ENCODE data around the gene FSD1L. TPM values are rescaled to one million over a fixed set of nuclear protein-coding genes. Genes with fewer than 3 reads are reported as not detected.

Gene FSD1L
- total RNA-seq, 1 experiment from 2014 or later: 5.5 TPM

DNA sequence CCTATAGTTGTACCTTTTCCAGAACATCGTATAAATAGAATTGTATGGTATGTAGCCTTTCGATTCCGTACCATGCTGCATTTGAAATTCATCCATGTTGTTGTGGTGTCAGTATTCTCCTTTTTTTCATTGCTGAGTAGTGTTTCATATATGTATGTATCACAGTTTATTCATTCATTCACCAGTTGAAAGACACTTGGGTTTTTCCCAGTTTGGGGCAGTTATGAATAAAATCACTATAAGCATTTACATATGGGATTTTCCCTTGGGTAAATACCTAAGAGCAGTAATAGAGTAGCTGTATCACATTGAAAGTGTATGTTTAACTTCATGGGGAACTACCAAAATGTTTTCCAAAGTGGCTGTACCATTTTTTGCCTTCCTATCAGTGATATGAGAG is 94.0 kb downstream of the FSD1L start:
- Mint-ChIP-seq H3K4me3 (no peak overlapping the region), H3K4me1 (no peaks in the 10 kb centered on the region), H3K27me3 (ENCODE audit: low read depth) (no peaks in the 10 kb centered on the region), H3K9me3 (peaks cover 2 to 3% of the 10 kb centered on the region in 2 experiments; a peak in 3 of 5 replicates), H3K27ac (no peak overlapping the region), H3K36me3 (ENCODE audit: insufficient read depth in 1 of 3, low read depth in 3 of 3) (peaks cover 11 to 14% (median 12%) of the 10 kb centered on the region in 3 experiments; a peak in 6 of 7 replicates)
- Histone ChIP-seq H2AFZ (ENCODE audit: low read length) (no peak overlapping the region), H4K91ac (ENCODE audit: insufficient read length, low read depth, low read length) (no peak overlapping the region), H2BK20ac (ENCODE audit: low read depth, low read length, poor library complexity, severe bottlenecking) (no peak overlapping the region), H3K56ac (ENCODE audit: insufficient read length, low read depth, low read length) (no peak overlapping the region), H3K4ac (ENCODE audit: low read depth, low read length) (no peak overlapping the region), H2BK120ac (ENCODE audit: low read depth, low read length, poor library complexity, severe bottlenecking) (no peak overlapping the region), H3K14ac (ENCODE audit: insufficient read depth, low read length) (no peak overlapping the region), H3K23me2 (ENCODE audit: insufficient read length, low read depth, low read length, poor library complexity, severe bottlenecking) (no peaks in the 10 kb centered on the region), H4K20me1 (ENCODE audit: control insufficient read depth, insufficient read depth, insufficient read length) (no peaks in the 10 kb centered on the region), H3T11ph (ENCODE audit: low read length) (no peak overlapping the region), H3K79me2 (ENCODE audit: insufficient read depth, low read length) (no peaks in the 10 kb centered on the region), H3K9ac (ENCODE audit: extremely low read depth, insufficient read length, low read length) (no peak overlapping the region), H3K27ac (ENCODE audit: insufficient read length, low read depth, low read length) (no peak overlapping the region), H3K27me3 (ENCODE audit: insufficient read depth, low read length) (no peaks in the 10 kb centered on the region), H3K4me2 (ENCODE audit: insufficient read depth, insufficient read length, low read length) (no peak overlapping the region), H2AK5ac (ENCODE audit: insufficient read length, low read length) (no peak overlapping the region), H3K23ac (ENCODE audit: insufficient read length, low read depth, low read length) (no peak overlapping the region), H3K79me1 (ENCODE audit: insufficient read depth, low read depth, low read length, poor library complexity, severe bottlenecking) (no peaks in the 10 kb centered on the region), H2BK5ac (ENCODE audit: insufficient read length, low read length) (no peak overlapping the region), H2BK12ac (ENCODE audit: insufficient read length, low read depth, low read length) (no peak overlapping the region), H4K8ac (replicated peaks; ENCODE audit: insufficient read length, low read depth, low read length) (no peak overlapping the region), H2BK15ac (ENCODE audit: low read depth, low read length) (no peak overlapping the region), H3K18ac (ENCODE audit: insufficient read length, low read depth, low read length) (no peak overlapping the region), H4K5ac (ENCODE audit: insufficient read length, low read depth, low read length) (no peak overlapping the region), H3K9me3 (ENCODE audit: control insufficient read depth, low read depth, low read length) (no peaks in the 10 kb centered on the region), H3K4me1 (ENCODE audit: insufficient read depth, low read length) (no peaks in the 10 kb centered on the region)
- TF ChIP-seq, protein P1, sequence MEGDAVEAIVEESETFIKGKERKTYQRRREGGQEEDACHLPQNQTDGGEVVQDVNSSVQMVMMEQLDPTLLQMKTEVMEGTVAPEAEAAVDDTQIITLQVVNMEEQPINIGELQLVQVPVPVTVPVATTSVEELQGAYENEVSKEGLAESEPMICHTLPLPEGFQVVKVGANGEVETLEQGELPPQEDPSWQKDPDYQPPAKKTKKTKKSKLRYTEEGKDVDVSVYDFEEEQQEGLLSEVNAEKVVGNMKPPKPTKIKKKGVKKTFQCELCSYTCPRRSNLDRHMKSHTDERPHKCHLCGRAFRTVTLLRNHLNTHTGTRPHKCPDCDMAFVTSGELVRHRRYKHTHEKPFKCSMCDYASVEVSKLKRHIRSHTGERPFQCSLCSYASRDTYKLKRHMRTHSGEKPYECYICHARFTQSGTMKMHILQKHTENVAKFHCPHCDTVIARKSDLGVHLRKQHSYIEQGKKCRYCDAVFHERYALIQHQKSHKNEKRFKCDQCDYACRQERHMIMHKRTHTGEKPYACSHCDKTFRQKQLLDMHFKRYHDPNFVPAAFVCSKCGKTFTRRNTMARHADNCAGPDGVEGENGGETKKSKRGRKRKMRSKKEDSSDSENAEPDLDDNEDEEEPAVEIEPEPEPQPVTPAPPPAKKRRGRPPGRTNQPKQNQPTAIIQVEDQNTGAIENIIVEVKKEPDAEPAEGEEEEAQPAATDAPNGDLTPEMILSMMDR (conservative IDR thresholded peaks at IDR 0.05): no peak
- DNase-seq: no peak
- WGBS (ENCODE audit: extremely low coverage, insufficient read length, low lambda C conversion rate): no CpG with 5 or more reads among the region's 3 CpGs

Data from H9 (cell line).